GM21825 (cell line): ENCODE data around the gene TUBA3D.
"Not testable (repeated sequence)": the region's sequence is repeated elsewhere in the genome, so short reads cannot be mapped to it uniquely, and the experiment has no call there.

Experiments used
- ATAC-seq: cut with Tn5 transposase; IDR thresholded peaks from one replicate; pipeline ENCODE4 v1.9.1; 2021; ENCODE audit warnings: mild to moderate bottlenecking, moderate library complexity; ENCODE audit not compliant: unreplicated experiment

Gene TUBA3D

DNA sequence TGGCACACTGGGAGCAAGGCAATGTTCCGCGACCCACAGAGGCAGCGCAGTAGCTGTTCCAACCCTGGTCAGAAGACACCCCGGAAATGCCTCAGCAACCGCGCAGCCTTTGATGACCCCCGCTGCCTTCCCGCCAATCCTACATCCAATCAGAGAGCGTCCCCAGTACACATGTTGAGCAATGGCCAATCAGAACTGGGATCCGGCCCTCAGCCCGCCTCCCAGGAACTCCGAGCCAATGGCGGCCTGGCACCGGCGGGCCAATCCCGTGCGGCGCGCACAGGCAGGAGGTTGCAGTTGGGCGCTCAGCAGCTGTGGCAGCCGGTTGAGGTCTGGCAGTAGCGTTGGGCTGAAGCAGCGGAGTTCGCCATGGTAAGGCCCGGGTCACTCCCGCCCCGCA lies at the start of gene TUBA3D:
Gene TUBA3D, plus strand, starts transcription at position 289 of the 400 bp plus-strand sequence. Its CDS starts 81 bp downstream, at position 370.
- ATAC-seq: no peak

DNA sequence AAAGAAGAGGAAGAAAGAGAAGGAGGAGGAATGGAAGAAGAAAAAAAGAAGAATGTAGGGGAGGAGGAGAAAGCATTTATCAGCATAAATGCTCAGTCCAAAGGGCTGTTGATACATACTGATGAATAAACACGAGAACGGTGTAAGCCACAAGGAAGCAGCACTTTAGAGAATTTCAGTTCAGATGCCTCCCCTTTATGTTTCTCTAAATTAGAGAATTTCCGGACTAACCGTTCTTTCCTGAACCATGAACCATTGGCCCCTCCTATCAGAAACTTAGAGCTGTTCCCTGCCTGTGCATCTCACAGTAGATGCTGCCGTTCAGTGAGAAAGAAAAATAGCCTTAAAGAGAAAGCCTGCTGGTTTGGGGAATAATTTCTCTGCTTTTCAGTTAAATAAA lies 49.2 kb upstream of the TUBA3D start:
- no peak for ATAC-seq

DNA sequence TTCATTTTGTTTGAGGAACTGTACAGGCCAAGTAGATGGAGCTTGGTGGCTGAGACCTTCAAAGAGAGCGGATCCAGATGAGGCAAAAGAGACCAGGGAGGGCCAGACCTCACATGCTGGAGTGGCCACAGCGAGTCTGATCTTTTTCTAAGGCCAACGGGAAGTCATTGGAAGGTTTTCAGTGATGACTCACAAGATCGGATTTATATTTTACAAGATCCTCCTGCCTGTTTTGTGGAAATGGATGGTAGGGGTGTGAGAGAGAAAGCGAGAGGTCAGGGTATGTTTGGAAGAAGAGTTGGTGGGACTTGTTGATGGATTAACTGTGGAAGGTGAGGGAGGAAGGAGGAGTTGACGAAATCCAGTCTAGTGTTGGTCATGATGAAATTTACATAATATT lies 44.6 kb upstream of the TUBA3D start:
- no peak for ATAC-seq

DNA sequence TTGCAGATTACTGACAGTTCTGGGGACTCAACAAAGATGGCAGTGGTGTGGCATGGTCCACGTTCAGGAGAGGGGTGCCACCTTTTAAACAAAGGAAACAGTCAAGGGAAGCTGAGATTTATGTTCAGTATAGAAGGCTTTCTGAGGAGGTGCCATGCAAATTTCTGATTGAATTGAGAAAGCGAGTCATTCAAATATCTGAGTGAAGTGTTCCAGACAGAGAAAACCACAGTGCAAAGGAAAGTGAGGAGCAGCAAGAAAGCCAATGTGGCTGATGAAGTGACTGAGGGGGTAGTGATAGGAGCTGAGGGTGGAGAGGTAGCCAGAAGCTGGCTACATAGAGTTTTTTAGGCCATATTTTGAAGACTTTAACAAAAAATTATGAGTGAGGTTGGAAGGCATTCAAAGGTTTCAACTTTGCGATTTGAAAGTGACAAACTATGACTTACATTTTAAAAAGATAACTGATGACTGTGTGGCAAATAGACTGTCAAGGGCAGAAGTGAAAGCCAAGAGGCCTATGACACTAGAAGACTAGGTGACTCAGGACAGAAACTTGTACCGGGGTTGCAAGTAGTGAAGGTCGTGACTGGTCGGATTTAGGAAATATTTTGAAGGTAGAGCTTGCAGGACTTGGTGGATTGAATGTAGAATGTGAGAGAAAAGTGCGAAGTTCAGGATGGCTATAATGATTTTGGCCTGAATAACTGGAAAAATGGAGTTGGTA lies 35.0 kb upstream of the TUBA3D start:
- not testable (repeated sequence) for ATAC-seq

DNA sequence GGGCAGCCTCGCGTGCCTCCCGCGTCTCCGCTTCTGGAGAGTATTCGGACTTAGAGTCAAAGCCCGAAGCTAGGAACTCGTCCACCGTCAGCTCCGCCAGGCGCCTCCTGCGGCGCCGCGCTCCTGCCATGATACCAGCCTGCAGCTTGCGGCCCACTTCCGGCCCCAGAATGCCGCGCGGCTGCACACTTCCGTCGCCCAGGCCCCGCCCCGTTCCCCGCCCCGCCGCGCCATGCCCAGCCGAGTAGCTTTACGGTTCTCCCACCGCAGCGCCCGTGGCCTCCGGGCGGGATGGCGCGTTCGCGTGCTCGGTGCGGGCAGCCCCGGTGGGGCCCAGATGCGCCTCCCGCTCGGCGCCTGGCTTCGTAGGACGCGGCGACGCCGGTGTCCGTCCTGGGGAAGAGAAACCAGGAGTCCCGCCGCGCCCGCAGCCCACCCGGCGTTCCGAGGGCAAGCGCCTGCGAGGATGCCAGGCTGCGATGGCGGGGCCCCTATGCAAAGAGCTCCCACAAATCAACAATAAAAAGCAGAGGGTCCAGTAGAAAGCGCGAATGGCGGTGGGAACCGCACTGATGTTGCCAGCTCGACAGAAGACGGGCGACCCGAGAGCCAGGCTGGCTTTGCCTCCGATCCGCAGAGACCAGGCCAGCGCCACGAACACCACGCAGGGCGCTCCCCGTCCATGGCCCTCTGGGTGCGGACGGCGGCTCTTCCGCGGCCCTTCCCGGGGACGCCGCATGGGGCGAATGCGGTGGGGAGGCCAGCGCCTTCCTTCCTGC lies 31.0 kb upstream of the TUBA3D start:
- not testable (repeated sequence) for ATAC-seq

DNA sequence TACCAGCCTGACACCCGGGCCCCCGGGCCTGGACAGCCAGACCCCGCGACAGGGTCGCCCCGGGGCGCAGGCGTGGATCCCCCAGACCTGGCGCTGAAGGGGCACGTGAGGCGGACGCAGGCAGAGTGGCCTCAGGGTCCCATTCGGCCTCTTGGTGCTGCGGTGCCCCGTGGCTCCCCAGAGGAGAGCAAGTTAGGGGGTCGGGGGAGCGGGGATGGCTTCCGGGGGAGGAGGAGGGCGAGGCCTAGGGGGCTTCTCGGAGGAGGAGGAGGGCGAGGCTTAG lies 30.5 kb upstream of the TUBA3D start:
- not testable (repeated sequence) for ATAC-seq

DNA sequence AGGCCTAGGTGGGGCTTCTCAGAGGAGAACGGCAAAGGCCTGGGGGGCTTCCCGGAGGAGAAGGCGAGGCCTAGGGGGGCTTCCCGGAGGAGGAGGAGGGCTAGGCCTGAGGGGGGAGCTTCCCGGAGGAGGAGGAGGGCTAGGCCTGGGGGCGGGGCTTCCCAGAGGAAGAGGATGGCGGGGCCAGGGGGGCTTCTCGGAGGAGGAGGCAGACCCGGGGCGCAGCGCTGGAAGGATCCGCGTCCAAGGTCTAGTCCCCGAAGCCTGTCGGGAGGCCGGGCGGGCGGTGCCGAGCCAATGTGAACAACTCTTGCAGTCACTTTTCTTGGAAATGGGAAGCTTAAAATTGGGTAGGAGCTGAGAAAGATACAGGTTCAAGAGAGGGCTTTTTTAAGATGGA lies 30.0 kb upstream of the TUBA3D start:
- no peak for ATAC-seq

DNA sequence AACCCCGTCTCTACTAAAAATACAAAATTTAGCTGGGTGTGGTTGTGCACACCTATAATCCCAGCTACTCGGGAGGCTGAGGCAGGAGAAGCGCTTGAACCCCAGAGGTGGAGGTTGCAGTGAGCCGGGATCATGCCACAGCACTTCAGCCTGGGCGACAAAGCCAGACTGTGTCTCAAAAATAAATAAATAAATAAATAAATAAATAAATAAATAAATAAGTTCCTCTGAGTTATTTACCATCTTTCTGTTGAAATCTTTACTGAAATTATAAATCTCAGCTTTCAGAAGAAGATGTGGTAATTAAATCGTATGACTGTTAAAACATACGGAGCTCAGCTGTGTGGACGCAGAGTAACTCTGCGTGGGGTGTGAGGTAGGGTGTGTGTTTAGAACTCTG lies 27.9 kb upstream of the TUBA3D start:
- not testable (repeated sequence) for ATAC-seq

DNA sequence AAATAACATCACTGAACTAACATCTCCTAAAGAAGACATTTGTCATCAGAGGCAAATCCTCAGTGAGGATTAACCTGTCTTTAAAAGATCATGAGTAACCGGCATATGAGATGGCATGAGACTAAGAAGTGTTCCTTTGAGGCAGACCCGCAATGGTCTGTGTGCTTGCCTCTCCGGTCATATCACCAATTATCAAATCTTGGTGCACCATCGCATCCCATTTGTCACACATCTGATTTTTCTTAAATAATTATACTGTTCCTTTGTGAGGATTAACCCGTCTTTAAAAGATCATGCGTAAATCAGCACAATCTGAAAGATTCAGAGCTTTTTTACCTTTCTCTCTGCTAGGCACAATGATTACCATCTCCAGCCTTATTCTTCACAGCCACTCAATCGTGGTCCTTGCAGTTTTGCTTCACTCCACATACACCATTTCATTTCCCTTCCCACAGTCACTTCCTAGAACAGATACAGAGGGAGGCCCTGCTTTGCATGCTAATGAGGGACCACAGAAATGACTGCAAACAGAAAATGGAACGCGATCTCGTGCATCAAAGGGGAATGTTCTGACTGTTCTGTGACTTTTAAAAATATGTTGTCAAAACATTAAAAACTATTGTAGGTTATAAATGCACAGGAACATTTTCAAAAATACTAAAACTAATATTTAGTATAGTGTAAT lies 24.5 kb upstream of the TUBA3D start:
- peak; percentile 90 for ATAC-seq

DNA sequence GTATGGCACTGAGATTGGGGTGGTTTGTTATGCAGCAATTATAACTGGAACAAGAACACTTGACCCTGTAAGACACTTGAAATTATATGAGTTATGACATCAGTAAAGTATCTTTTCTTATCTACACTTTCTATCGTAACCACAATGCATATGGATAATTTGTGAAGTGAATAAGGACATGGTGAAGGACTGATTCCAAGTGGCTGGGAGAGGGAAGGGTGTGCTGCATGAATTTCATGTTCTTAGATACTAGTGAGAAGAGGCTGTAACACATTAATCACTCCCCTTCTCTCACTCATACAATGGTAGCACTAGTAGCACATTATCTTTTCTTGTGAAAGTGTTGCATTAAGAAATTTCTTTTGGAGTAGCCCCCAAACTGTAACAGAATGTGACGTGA lies 21.0 kb upstream of the TUBA3D start:
- ATAC-seq: not testable (repeated sequence)

DNA sequence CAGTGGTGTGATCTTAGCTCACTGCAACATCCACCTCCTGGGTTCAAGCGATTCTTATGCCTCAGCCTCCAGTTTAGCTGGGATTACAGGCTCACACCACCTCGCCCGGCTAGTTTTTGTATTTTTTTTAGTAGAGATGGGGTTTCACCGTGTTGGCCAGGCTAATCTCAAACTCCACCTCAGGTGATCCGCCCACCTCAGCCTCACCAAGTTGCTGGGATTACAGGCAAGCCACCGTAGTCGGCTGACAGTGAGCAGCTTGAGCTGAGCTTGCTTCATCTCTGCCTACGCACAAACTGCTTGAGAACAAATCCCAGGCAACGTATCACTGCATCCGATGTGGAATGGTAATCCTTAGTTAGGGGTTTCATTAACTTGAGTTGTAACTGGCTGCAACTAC lies 8.2 kb upstream of the TUBA3D start:
- not testable (repeated sequence) for ATAC-seq

DNA sequence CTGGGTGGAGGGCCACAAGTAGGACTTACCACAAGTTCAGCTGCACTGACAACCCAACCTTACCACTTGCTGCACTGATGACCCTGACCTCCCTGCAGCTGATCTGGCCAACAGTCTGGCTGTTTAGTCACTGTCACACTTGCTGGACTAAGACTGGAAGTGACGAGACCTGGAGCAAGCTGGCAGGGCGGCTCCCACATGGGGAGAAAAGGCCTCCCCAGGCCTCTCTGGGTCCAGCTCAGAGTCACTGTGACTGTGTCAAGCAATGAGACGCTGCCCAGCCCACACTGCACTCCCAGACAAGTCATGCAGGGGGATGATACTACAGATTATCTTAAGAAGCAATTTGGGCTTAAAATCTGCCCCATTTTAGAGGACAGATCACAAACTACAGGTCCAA lies 5.0 kb upstream of the TUBA3D start:
- ATAC-seq: not testable (repeated sequence)

DNA sequence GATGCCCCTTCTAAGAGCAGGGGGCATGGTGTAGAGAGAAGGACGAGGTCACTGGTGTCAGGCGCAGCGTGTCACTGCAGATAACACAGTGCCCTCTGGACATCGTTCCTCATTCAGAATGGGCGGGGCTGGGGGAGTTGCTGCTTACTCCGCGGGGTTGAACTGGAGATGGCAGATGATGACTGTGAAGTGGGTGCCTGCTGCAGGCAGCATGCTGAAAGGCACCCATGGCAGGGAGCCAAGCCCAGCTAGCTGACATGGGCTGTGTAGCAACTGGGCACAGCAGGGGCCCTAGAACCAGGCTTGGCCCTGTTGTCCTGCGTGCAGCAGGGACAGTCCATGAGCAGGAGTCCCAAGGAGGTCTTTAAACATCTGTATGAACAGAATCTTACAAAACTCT lies 4.3 kb upstream of the TUBA3D start:
- not testable (repeated sequence) for ATAC-seq

DNA sequence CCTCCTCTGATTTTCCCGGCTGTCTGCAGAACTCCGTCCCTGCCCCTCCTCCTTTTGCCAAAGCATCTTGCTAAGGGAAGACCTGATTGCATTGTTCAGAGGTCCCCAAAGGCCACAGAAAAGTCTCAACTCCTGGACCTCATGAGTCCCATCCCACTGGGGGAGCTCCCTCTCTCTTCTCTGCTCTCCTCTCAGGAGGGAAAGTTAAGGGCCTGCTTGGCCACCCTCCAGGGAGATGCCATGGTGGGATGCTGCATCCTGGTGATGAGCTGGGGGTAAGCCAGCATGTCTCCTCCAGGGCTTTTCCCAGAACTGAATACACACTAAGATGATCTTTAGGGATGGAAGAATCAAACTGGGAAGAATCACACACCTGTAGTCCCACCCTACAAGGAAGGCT lies 2.7 kb upstream of the TUBA3D start:
- ATAC-seq: not testable (repeated sequence)

DNA sequence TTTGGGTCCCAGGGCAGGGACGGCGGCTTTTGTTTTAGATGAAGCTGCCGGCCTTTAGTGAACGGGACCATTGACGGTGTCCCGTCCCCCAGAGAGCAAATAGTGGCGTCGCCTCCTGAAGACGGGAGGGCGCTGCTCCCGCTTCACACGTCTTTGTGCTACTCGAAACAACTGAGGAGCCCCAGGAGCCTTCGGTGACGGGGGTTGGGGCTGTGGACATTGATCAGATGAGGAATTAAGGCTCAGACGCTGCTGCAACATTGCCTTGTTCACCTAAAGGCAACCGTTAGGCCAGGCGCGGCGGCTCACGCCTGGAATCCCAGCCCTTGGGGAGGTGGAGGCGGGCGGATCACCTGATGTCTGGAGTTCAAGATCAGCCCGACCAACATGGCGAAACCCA lies 444 bp downstream of the TUBA3D start:
- not testable (repeated sequence) for ATAC-seq

DNA sequence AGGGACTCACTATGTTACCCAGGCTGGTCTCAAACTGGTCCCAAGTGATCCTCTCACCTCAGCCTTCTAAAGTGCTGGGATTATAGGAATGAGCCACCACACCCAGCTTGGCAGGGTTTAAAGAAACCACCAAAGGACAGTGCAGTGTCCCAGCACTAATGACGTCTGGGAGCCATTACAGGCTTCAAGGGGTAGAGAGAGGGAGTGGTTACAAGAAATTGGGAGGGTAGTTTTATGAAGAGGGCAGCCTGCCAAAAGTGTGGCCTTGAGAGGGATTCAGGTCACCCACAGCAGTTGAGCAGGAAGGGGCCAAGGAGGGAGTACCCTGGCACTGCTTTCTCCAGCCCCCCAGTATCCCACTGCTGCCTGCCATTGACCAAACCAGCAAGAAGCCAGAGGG lies 1.3 kb downstream of the TUBA3D start:
- not testable (repeated sequence) for ATAC-seq

DNA sequence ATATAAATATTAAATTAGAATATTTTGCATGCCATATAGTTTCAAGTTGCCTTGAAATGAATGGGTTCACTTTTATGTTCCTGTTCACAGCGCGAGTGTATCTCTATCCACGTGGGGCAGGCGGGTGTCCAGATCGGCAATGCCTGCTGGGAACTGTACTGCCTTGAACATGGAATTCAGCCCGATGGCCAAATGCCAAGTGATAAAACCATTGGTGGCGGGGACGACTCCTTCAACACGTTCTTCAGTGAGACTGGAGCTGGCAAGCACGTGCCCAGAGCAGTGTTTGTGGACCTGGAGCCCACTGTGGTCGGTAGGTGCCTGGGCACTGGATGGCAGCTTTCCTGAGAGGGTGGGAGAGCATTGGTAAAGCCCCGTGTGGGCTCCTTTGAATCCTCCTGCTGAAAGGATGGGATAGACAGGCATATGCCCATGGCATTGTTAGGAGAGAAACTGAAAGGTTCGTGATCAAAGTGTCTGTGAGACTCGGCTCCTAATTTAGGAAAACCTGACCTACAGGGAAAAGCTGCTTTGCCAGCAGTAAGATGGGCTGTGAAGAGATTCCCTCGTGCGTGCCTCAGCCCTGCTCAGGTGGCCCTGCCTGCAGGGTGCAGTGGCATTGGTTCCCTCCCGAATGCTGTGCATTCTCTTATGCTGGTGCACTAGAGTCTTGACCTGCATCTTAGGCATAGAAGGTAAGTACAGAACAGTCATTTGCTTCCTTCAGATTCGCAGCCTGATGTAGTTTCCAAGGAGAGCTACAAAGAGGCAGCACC lies 2.3 kb downstream of the TUBA3D start:
- ATAC-seq: not testable (repeated sequence)

DNA sequence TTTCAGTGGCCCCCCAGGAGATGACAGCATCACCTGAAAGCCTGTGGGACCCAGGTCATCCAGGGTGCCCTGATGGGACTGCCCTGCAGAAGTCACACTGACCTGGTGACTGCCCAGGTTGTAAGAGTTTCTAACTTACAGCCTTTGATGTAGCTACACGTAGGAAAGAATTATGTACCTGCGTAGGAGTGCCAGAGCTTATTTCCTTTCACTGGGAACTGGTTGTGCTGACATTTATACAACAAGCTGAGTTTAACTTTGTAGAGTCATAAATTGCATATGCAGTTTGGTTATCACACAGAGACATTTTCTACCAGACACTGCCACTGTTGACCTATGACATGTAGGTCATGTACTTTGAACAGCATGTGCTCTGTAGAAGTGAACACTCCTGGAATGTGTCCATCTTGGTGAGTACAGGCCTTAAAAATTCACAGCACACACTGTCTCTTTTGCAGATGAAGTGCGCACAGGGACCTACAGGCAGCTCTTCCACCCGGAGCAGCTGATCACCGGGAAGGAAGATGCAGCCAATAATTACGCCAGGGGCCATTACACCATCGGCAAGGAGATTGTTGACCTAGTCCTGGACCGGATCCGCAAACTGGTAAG lies 3.0 kb downstream of the TUBA3D start:
- not testable (repeated sequence) for ATAC-seq

DNA sequence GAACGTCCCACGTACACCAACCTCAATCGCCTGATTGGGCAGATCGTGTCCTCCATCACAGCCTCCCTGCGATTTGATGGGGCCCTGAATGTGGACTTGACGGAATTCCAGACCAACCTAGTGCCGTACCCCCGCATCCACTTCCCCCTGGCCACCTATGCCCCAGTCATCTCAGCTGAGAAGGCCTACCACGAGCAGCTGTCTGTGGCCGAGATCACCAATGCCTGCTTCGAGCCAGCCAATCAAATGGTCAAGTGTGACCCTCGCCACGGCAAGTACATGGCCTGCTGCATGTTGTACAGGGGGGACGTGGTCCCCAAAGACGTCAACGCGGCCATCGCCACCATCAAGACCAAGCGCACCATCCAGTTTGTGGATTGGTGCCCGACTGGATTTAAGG lies 4.4 kb downstream of the TUBA3D start:
- not testable (repeated sequence) for ATAC-seq

DNA sequence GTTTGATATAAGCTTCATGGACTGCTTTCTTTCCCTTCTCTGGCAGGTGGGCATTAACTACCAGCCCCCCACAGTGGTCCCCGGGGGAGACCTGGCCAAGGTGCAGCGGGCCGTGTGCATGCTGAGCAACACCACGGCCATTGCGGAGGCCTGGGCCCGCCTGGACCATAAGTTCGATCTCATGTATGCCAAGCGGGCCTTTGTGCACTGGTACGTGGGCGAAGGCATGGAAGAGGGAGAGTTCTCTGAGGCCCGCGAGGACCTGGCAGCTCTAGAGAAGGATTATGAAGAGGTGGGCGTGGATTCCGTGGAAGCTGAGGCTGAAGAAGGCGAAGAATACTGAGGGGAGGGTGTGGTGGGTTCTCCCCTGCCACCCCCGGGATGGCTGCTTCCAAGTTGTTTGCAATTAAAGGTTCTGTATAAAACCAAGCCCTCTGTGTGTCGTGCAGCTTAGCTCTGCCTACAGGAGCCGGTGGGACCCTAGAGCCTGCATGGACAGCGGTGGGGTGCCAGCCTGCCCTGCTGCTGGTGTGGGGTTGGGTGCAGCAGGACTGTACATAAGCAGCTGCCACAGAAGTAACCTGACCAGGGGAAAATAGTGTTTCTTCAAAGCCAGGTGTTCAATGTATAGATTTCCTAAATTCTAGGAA lies 6.7 kb downstream of the TUBA3D start:
- not testable (repeated sequence) for ATAC-seq
